HUDEP-2 (cell line): ENCODE data around the gene TNFSF15.

ENCODE experiments used
- DNase-seq, 76 experiments: peaks; one replicate each; lab custom pipeline; 2025; ENCODE audit not compliant: unreplicated experiment in 76 of 76; lab: John Stamatoyannopoulos, UW

The TNFSF15 gene

DNA sequence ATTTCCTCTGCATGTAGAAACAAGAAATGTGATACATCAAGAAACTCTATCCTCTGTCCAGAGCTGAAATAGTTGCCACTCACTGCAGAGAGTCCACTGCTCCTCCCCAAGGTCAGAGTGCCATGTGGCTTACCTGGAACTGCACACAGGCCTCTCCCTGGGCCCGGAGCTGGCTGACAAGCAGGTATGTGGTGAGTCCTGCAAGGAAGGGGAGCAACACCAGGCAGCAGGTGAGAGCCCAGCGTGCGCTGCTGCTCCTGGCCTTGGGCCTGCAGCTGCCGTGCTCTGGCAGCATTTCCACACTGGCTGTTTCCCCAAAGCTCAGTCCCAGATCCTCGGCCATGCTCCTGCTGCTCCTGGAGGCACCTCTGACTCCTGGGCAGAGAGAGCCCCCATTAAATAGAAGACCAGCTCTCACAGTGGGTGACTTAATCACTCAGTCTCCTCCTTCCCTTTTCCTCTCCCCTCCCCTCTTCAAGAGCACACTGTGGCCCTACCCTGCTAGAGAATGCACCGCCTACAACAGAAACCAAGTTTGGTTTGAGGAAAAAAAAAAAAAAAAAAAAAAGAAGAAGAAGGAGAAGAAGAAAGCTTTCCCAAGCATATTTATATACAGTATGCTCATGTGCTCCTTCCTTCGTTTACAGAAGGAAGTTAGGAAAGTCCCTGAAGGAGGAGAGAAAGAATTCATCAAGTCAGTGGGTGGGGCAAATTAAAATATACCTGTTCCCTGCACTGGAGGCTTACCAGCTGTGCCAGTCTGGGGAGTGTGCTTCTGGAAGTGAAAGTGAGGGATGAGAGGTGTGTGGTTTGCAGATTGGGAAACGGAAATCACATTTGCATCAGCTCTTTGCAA, at the start of gene TNFSF15:
Gene TNFSF15 (minus strand): TSS at position 370 of the 856 bp plus-strand sequence. CDS start 27 bp downstream, at position 343.
- no peak for DNase-seq

DNA sequence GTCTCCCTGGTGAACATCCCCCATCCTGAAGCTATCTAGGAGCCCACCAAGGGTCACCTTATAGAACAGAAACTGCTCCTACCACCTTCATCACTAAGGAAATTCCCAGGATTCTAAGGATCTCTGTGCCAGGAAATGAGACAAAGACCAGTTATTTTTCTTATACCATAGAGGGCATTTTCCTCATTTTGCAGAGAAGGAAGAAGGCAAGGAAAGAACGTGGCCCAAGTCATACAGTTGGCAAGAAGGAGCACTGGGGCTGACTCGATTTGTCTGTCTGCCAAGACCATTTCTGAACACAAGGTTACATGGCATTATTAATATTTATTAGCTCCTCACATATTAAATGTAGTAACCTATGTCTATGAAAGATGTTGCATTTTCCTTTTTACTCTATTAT, 49.6 kb upstream of the TNFSF15 start:
- no peak for DNase-seq

GRCh38 chr9:114854736-114855355, 49.0 kb upstream of the TNFSF15 start:
- DNase-seq, result no peak

- DNase-seq, result no peak
Observed at GRCh38 chr9:114853071-114853855, 47.4 kb upstream of the TNFSF15 start.

- DNase-seq, result no peak
Observed at GRCh38 chr9:114852050-114852594, 46.3 kb upstream of the TNFSF15 start.

GRCh38 chr9:114851306-114851705, 45.5 kb upstream of the TNFSF15 start:
- no peak for DNase-seq

DNA sequence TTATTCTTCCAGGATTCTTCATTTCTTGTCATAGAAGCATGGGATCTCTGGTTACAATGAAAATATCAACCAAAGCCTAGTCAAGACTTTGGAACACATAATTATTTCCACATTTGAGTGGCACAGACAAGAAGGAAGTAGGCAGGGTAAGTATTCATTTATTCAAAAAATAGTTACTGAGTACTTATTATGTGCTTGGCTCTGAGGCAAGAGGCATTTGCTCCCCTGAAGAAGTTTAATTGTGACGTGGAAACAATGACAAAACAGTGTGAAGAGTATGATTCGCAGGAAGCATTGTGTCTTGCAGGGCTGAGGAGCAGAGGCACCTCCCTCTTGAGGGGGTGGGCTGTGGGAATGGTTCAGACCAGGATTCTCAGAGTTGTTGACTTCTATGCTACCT, 45.0 kb upstream of the TNFSF15 start:
- DNase-seq, result no peak

DNA sequence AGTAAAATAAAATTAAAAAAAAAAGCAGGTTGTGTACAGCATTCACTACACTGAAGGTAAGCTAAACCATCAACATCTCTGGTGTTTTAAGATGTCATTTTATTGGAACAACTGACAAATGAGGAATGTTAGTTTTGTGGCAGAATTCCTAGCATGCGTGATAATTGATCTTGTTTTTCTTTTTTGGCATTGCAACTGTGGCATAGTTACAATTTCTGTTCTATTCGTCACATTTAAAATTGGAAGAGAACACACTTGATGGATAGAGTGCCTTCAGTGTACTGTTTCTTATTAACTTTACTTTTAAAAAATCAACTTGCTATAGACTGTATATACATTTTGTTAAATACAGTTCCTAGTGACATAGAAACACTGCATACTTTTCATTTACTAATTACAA, 43.6 kb upstream of the TNFSF15 start:
- no peak for DNase-seq

DNA sequence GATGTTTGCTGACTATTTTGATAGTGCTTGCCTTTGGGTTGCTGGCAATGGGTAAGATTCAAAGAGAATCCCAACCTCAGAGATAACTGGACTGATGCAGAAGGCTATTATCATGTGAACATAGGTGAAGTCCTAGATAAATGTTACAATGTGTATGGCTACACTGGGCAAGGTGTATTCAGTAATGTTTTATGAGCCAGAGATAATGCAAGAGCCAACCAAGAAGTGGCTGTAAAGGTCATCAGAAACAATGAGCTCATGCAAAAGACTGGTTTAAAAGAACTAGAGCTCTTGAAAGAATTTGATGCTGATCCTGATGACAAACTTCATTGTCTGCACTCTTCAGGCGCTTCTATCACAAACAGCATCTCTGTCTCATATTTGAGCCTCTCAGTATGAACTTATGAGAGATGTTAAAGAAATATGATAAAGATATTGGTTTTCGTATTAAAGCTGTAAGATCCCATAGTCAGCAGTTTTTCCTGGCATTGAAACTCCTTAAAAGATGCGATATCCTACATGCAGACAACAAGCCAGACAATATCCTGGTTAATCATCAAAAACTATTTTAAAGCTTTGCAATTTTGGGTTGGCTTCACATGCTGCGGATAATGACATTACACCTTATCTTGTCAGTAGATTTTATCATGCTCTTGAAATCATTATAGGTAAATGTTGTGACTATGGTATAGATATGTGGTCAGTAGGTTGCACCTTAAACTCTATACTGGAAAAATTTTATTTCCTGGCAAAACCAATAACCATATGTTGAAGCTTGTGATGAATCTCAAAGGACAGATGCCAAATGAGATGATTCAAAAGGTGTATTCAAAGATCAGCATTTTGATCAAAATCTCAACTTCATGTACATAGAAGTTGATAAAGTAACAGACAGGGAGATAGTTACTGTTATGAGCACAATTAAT, 41.9 kb upstream of the TNFSF15 start:
- DNase-seq, result no peak

- no peak for DNase-seq
Observed at GRCh38 chr9:114845373-114845772, 39.5 kb upstream of the TNFSF15 start.

- no peak for DNase-seq
Observed at GRCh38 chr9:114844766-114845165, 38.9 kb upstream of the TNFSF15 start.

GRCh38 chr9:114837923-114838322, 32.1 kb upstream of the TNFSF15 start:
- no peak for DNase-seq

- no peak for DNase-seq
Observed at GRCh38 chr9:114836769-114837168, 30.9 kb upstream of the TNFSF15 start.

- no peak for DNase-seq
Observed at GRCh38 chr9:114834386-114834785, 28.5 kb upstream of the TNFSF15 start.

- DNase-seq, result no peak
Observed at GRCh38 chr9:114830546-114830945, 24.7 kb upstream of the TNFSF15 start.

GRCh38 chr9:114829574-114830440, 24.0 kb upstream of the TNFSF15 start:
- DNase-seq, result no peak

DNA sequence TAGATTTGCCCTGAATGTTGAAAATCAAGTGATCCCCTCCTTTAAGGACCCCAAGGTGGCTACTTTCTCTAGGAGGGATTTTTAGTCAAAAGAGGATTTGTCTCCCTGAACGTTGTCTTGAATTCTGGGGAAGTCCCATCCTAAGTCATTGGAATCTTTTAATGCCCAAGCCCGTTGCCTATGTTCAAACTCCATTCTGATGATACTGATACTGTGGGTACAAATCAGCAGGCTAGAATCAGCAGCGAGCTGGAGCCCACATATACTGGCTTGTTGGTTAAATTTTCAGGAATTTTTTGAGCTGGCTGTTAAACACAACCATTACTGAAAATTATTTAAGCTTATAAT, 22.4 kb upstream of the TNFSF15 start:
- no peak for DNase-seq

GRCh38 chr9:114827641-114828302, 21.9 kb upstream of the TNFSF15 start:
- no peak for DNase-seq

DNA sequence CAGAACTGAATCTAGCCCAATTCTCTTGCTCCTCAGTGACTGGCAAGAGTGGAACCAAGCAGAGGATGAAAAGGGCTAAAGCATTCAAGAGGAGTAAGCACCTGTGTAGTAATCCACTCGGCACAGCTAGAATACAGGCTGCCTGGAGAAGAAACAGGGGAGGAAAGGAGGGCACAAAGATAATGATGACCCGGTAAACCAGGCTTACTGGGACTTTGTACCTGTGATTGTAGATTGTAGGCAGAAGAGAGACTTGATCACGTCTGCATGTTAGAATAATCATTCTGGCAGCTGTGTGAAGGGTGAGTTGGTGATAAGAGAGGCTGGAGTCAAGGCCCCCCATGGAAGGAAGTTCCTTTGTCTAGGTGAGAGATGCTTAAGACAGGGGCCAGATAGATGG, 20.6 kb upstream of the TNFSF15 start:
- DNase-seq, result no peak
